B cell (primary cell): ENCODE measurements around the gene RPP30. TPM values are rescaled to one million over a fixed set of nuclear protein-coding genes. Genes with fewer than 3 reads are reported as not detected.
A peak's percentile ranks its signal among the peaks of the same experiment; 100 is the strongest.

Source experiments
- ATAC-seq: fragments of 200-7000 bp; cut with Tn5 transposase; one replicate; pipeline ENCODE4 v1.10.0; 2021; ENCODE audit warnings: low read depth, mild to moderate bottlenecking, moderate number of reproducible peaks, moderate library complexity
- CTCF ChIA-PET: fragments of 350-600 bp; sonication (Branson Sonifier 250); formaldehyde crosslinking; loops from one replicate; lab custom pipeline; 2021; ENCODE audit warnings: antibody characterized with exemption, inconsistent platforms; lab: Charles Lee
- POLR2A ChIA-PET: fragments of 350-600 bp; sonication (Branson Sonifier 250); formaldehyde crosslinking; loops from one replicate; lab custom pipeline; 2021; ENCODE audit warnings: antibody characterized with exemption; lab: Charles Lee
- DNase-seq: peaks from one replicate; pipeline ENCODE4 v3.0.0; 2013
- H2AFZ ChIP-seq: 2 replicates; pipeline ENCODE4 v1.6.1; 2012; ENCODE audit warnings: mild to moderate bottlenecking, low read depth, low read length; ENCODE audit not compliant: insufficient read depth, poor library complexity, severe bottlenecking
- H3K27ac ChIP-seq, 2 donors: 1 replicate in 1 of 2; 2 replicates in 1 of 2; pipeline ENCODE4 v1.5.1; 2012 to 2013; ENCODE audit warnings: low read length in 2 of 2, mild to moderate bottlenecking in 2 of 2, moderate library complexity in 1 of 2
- H3K27me3 ChIP-seq, 4 experiments: fragments of 200-600 bp in 1 of 4; sonication (generic) in 1 of 4; replicated peaks in 1 of 4; 1 replicate in 2 of 4; 2 replicates in 2 of 4; pipeline versions ENCODE4 v1.6.1 to v1.7.0; 2013 to 2016; ENCODE audit warnings: low read length in 3 of 4, mild to moderate bottlenecking in 2 of 4, mixed read lengths in 1 of 4, moderate library complexity in 1 of 4; ENCODE audit not compliant: insufficient read depth in 4 of 4, control insufficient read depth in 3 of 4; ENCODE audit errors: control extremely low read depth in 1 of 4
- H3K36me3 ChIP-seq, 2 experiments: replicated peaks in 1 of 2; 1 replicate in 1 of 2; 2 replicates in 1 of 2; pipeline versions ENCODE4 v1.6.1 to v1.7.1; 2013; ENCODE audit warnings: low read length in 1 of 2; ENCODE audit not compliant: insufficient read depth in 2 of 2, control insufficient read depth in 1 of 2; ENCODE audit errors: control extremely low read depth in 1 of 2, extremely low read depth in 1 of 2
- H3K4me1 ChIP-seq, 2 donors: fragments of 200-600 bp in 1 of 2; sonication (generic) in 1 of 2; 1 replicate in 1 of 2; 2 replicates in 1 of 2; pipeline versions ENCODE4 v1.5.1 to v1.6.1; 2013 to 2017; ENCODE audit warnings: low read length in 2 of 2; ENCODE audit not compliant: control insufficient read depth in 2 of 2, insufficient read depth in 2 of 2
- H3K4me2 ChIP-seq: replicated peaks from 2 replicates; pipeline ENCODE3; 2012; ENCODE audit warnings: mild to moderate bottlenecking, low read depth, low read length; ENCODE audit not compliant: poor library complexity, severe bottlenecking
- H3K4me3 ChIP-seq, 5 experiments: fragments of 200-600 bp in 1 of 5; sonication (generic) in 1 of 5; 1 replicate in 3 of 5; 2 replicates in 2 of 5; pipeline versions ENCODE4 v1.5.1 to v1.7.0; 2011 to 2016; ENCODE audit warnings: low read length in 4 of 5, mild to moderate bottlenecking in 4 of 5, low read depth in 2 of 5, control low read depth in 1 of 5, moderate library complexity in 1 of 5; ENCODE audit not compliant: insufficient read depth in 1 of 5; ENCODE audit errors: control extremely low read depth in 1 of 5, extremely low read depth in 1 of 5
- H3K79me2 ChIP-seq: fragments of 200-600 bp; sonication (generic); one replicate; pipeline ENCODE4 v1.6.0; 2016; ENCODE audit warnings: low read length; ENCODE audit not compliant: control insufficient read depth, insufficient read depth
- H3K9ac ChIP-seq: fragments of 200-600 bp; sonication (generic); 2 replicates; pipeline ENCODE4 v1.6.1; 2017; ENCODE audit warnings: mild to moderate bottlenecking, low read length, moderate library complexity
- H3K9me3 ChIP-seq, 3 donors: one replicate each; pipeline versions ENCODE4 v1.6.1 to v1.7.1; 2013; ENCODE audit warnings: low read length in 2 of 3; ENCODE audit not compliant: control insufficient read depth in 2 of 3, insufficient read depth in 1 of 3; ENCODE audit errors: control extremely low read depth in 1 of 3
- H4K20me1 ChIP-seq: 2 replicates; pipeline ENCODE4 v1.6.0; 2012; ENCODE audit warnings: mild to moderate bottlenecking, low read length; ENCODE audit not compliant: insufficient read depth, control insufficient read depth, poor library complexity, severe bottlenecking
- H3K27ac Mint-ChIP-seq: one replicate; pipeline ENCODE4 v1.8.0; 2021; ENCODE audit warnings: mixed read lengths
- H3K27me3 Mint-ChIP-seq: one replicate; pipeline ENCODE4 v1.8.0; 2021; ENCODE audit warnings: mixed read lengths
- H3K4me1 Mint-ChIP-seq: one replicate; pipeline ENCODE4 v1.8.0; 2021; ENCODE audit warnings: mixed read lengths
- H3K4me3 Mint-ChIP-seq: one replicate; pipeline ENCODE4 v1.8.0; 2021; ENCODE audit warnings: mixed read lengths
- H3K9me3 Mint-ChIP-seq: one replicate; pipeline ENCODE4 v1.8.0; 2022; ENCODE audit warnings: mixed read lengths; ENCODE audit not compliant: insufficient read depth
- EZH2 ChIP-seq: IDR thresholded peaks from 2 replicates; pipeline ENCODE4 v1.6.1; 2012; ENCODE audit warnings: borderline replicate concordance, low read depth, mild to moderate bottlenecking, moderate library complexity, low read length; ENCODE audit not compliant: insufficient read depth, poor library complexity, severe bottlenecking
- WGBS: methylation state at CpG from one replicate; pipeline ENCODE4 v1.1.5; 2013; ENCODE audit warnings: missing lambda C conversion rate; ENCODE audit not compliant: insufficient coverage; 5-methylcytosine and 5-hydroxymethylcytosine counted together
- intact Hi-C: fragments of 100-400 bp; cut with micrococcal nuclease; formaldehyde crosslinking; loops from one replicate; pipeline ENCODE4 v1.10.0; 2022
- polyA plus RNA-seq: library from polyadenylated mRNA; depleted of rRNA; stranded (reverse); fragments of >200 nt; gene quantifications from 2 replicates; pipeline ENCODE4 v1.2.3, GENCODE V29; 2012
- total RNA-seq, 2 donors: library from RNA; stranded (reverse); fragments of 120-200 nt in 1 of 2; gene quantifications; 1 replicate in 1 of 2; 2 replicates in 1 of 2; pipeline versions ENCODE4 v1.2.3 to v1.2.4, GENCODE V29; 2013 to 2022
- TF ChIP-seq, protein P1 (sequence below): fragments of 200-600 bp; IDR thresholded peaks from one replicate; pipeline ENCODE4 v1.8.0; 2022; ENCODE audit warnings: antibody characterized with exemption, mild to moderate bottlenecking

RPP30 gene
- total and polyA plus RNA-seq, 2 donors (not counting 1 experiment from before 2014, with no cell fraction given) = 28.2 to 41.7 TPM

- Histone ChIP-seq H3K36me3 (no peaks in the 10 kb centered on the region), H3K4me1 (no peaks in the 10 kb centered on the region), H3K4me3 (no peak overlapping the region), H3K9me3 (no peaks in the 10 kb centered on the region), H3K79me2 (no peaks in the 10 kb centered on the region), H3K27me3 (no peaks in the 10 kb centered on the region), H3K9ac (no peak overlapping the region), H3K4me2 (no peak overlapping the region), H3K27ac (no peak overlapping the region), H2AFZ (peak overlapping the region; percentile 61), H4K20me1 (no peaks in the 10 kb centered on the region)
- intact Hi-C loops = loop anchor here (1.0 to 10.0 kb wide), 6 partner anchors 96 to 1001 kb away; partner anchors contain the start of gene PPP1R3C
- DNase-seq (peak; percentile 77), ATAC-seq (peak; percentile 82)
- ChIA-PET CTCF (interaction anchor here (0.6 to 6.2 kb wide), 41 partner anchors 8 to 1002 kb away, joined by 3 to 100 read pairs (median 4); partner anchors contain the start of gene ANKRD1), POLR2A (interaction anchor here (0.7 kb wide), 1 partner anchor 1002 kb away, joined by 3 read pairs; no protein-coding TSS in a partner anchor)
- Mint-ChIP-seq H3K4me3 (no peak overlapping the region), H3K27me3 (no peaks in the 10 kb centered on the region), H3K27ac (no peak overlapping the region), H3K9me3 (no peaks in the 10 kb centered on the region), H3K4me1 (peaks cover 2% of the 10 kb centered on the region)
- WGBS = 39% methylated on average over 7 of the region's 12 CpGs
- TF ChIP-seq, protein P1, sequence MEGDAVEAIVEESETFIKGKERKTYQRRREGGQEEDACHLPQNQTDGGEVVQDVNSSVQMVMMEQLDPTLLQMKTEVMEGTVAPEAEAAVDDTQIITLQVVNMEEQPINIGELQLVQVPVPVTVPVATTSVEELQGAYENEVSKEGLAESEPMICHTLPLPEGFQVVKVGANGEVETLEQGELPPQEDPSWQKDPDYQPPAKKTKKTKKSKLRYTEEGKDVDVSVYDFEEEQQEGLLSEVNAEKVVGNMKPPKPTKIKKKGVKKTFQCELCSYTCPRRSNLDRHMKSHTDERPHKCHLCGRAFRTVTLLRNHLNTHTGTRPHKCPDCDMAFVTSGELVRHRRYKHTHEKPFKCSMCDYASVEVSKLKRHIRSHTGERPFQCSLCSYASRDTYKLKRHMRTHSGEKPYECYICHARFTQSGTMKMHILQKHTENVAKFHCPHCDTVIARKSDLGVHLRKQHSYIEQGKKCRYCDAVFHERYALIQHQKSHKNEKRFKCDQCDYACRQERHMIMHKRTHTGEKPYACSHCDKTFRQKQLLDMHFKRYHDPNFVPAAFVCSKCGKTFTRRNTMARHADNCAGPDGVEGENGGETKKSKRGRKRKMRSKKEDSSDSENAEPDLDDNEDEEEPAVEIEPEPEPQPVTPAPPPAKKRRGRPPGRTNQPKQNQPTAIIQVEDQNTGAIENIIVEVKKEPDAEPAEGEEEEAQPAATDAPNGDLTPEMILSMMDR = peak; percentile 91
- no peak for TF ChIP-seq EZH2
Measured at GRCh38 chr10:90911133-90912051, 39.6 kb downstream of the RPP30 start.

- Histone ChIP-seq H3K9me3 (no peaks in the 10 kb centered on the region), H3K4me2 (no peak overlapping the region), H3K4me1 (no peaks in the 10 kb centered on the region), H3K27ac (no peak overlapping the region), H3K27me3 (no peaks in the 10 kb centered on the region), H3K4me3 (no peak overlapping the region), H3K36me3 (no peaks in the 10 kb centered on the region), H2AFZ (no peak overlapping the region), H3K79me2 (no peaks in the 10 kb centered on the region), H4K20me1 (no peaks in the 10 kb centered on the region), H3K9ac (no peak overlapping the region)
- no peaks in the 10 kb centered on the region for H3K27me3 Mint-ChIP-seq
- no peak for ATAC-seq
- POLR2A ChIA-PET = interaction anchor here (0.7 kb wide), 1 partner anchor 1001 kb away, joined by 3 read pairs; no protein-coding TSS in a partner anchor
- TF ChIP-seq EZH2 = no peak
- TF ChIP-seq, protein P1 = no peak
- H3K4me3 Mint-ChIP-seq = no peak overlapping the region
- peaks cover 2% of the 10 kb centered on the region for H3K4me1 Mint-ChIP-seq
- H3K27ac Mint-ChIP-seq = no peak overlapping the region
- no peak for DNase-seq
- CTCF ChIA-PET = interaction anchor here (0.6 to 6.2 kb wide), 39 partner anchors 9 to 1001 kb away, joined by 3 to 100 read pairs (median 4); partner anchors contain the start of gene ANKRD1
- WGBS = no CpG with 5 or more reads among the region's 4 CpGs
- intact Hi-C loops = loop anchor here (5.0 to 10.0 kb wide), 3 partner anchors 95 to 723 kb away; partner anchors contain the start of gene PPP1R3C
- H3K9me3 Mint-ChIP-seq = no peaks in the 10 kb centered on the region
Measured at GRCh38 chr10:90912174-90912573, 40.4 kb downstream of the RPP30 start.
